OCI-LY1 (cell line): ENCODE data around the gene RAB6B.

Experiments used
- H2AFZ ChIP-seq: fragments of 200-600 bp; sonication (generic), shearing (Covaris generic); 2 replicates; pipeline ENCODE4 v1.6.0; 2014; ENCODE audit warnings: antibody characterized with exemption, mild to moderate bottlenecking, low read length
- H3F3A ChIP-seq: fragments of 200-600 bp; sonication (generic), shearing (Covaris generic); 2 replicates; pipeline ENCODE4 v1.6.0; 2014; ENCODE audit warnings: mild to moderate bottlenecking, antibody characterized with exemption, low read length, moderate library complexity; ENCODE audit not compliant: insufficient read depth
- H3K27ac ChIP-seq: fragments of 200-600 bp; sonication (generic); 2 replicates; pipeline ENCODE4 v1.5.1; 2014; ENCODE audit warnings: low read length, mixed run types, mild to moderate bottlenecking, low read depth; ENCODE audit not compliant: poor library complexity, severe bottlenecking
- H3K27me3 ChIP-seq: fragments of 200-600 bp; sonication (generic); 2 replicates; pipeline ENCODE4 v1.6.0; 2014; ENCODE audit warnings: antibody characterized with exemption, mild to moderate bottlenecking, low read length, moderate library complexity; ENCODE audit not compliant: insufficient read depth
- H3K36me3 ChIP-seq: fragments of 200-600 bp; sonication (generic); 2 replicates; pipeline ENCODE4 v1.6.1; 2014; ENCODE audit warnings: mild to moderate bottlenecking, antibody characterized with exemption, low read length, moderate library complexity, mixed read lengths; ENCODE audit not compliant: insufficient read depth
- H3K4me1 ChIP-seq: fragments of 200-600 bp; sonication (generic); 2 replicates; pipeline ENCODE4 v1.5.1; 2014; ENCODE audit warnings: mild to moderate bottlenecking, low read length, moderate library complexity; ENCODE audit not compliant: insufficient read depth, severe bottlenecking
- H3K4me2 ChIP-seq: fragments of 200-600 bp; sonication (generic), shearing (Covaris generic); 2 replicates; pipeline ENCODE4 v1.6.1; 2014; ENCODE audit warnings: low read length
- H3K4me3 ChIP-seq: fragments of 200-600 bp; sonication (generic); 2 replicates; pipeline ENCODE4 v1.5.1; 2014; ENCODE audit warnings: low read length, low read depth, mild to moderate bottlenecking, mixed read lengths; ENCODE audit not compliant: poor library complexity, severe bottlenecking
- H3K79me2 ChIP-seq: fragments of 200-600 bp; shearing (Covaris generic); 2 replicates; pipeline ENCODE4 v1.6.1; 2016; ENCODE audit warnings: mixed run types, low read length, mixed read lengths; ENCODE audit not compliant: insufficient read depth
- H3K9ac ChIP-seq: fragments of 200-600 bp; sonication (generic), shearing (Covaris generic); 2 replicates; pipeline ENCODE4 v1.6.1; 2014; ENCODE audit warnings: mild to moderate bottlenecking, low read length, mixed read lengths
- H3K9me2 ChIP-seq: fragments of 200-600 bp; sonication (generic), shearing (Covaris generic); 2 replicates; pipeline ENCODE4 v1.6.1; 2014; ENCODE audit warnings: low read depth, mild to moderate bottlenecking, low read length, mixed read lengths
- H3K9me3 ChIP-seq: fragments of 200-600 bp; shearing (Covaris generic); 2 replicates; pipeline ENCODE4 v1.6.1; 2014; ENCODE audit warnings: low read length, mixed read lengths
- H4K20me1 ChIP-seq: fragments of 200-600 bp; sonication (generic), shearing (Covaris generic); 2 replicates; pipeline ENCODE4 v1.6.0; 2016; ENCODE audit warnings: mild to moderate bottlenecking, low read length; ENCODE audit not compliant: insufficient read depth
- EZH2 ChIP-seq: fragments of 200-600 bp; sonication (generic), shearing (Covaris generic); IDR thresholded peaks from 2 replicates; pipeline ENCODE4 v1.8.0; 2017; ENCODE audit warnings: borderline replicate concordance, mixed run types, mild to moderate bottlenecking, antibody characterized with exemption, low read length, moderate library complexity, mixed read lengths
- TF ChIP-seq, protein P1 (sequence below): fragments of 200-600 bp; sonication (generic), shearing (Covaris generic); IDR thresholded peaks from 2 replicates; pipeline ENCODE4 v1.5.1; 2017; ENCODE audit warnings: mild to moderate bottlenecking, antibody characterized with exemption, low read length, moderate library complexity, mixed read lengths

RAB6B gene

DNA sequence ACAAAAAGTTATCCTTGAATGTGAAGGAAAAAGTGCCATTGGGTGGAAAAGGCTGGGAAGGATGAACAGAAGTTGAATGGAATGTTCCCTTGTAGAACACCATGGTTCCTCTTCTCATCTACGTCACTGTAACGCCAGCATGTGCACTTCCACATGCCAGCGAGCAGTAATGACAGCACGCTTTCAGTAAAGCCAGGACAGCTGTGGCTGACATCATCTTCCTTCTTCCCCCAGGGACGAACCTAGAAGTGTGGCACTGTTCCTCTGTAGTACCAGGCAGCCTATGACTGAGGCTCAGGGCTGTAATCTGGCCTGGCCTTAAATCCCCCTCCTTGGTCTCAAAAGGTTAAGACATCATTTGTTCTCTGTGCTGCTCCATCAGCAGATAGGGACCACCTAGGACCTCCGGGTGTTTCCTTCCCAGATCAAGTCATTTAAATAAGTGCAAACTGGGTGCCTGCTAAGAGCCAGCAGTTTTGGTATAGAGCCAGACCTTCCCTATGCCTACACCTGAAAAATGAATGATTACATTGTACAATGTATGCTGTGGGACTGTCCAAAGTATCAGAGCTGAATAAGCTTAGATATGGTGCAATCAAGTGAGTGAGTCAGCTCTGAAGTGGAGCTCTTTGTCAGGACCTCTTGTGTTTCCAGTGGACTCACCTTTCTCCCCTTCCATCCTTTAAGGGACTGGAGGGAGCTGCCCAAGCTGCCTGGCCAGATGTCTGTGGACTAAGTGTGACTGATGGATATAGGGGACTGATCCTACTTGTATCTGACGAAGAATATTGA lies 95.7 kb downstream of the RAB6B start:
- H3K4me3 ChIP-seq, result no peak overlapping the region
- H3K9me2 ChIP-seq, result no peaks in the 10 kb centered on the region
- no peak overlapping the region for H2AFZ ChIP-seq
- H3K27ac ChIP-seq, result no peak overlapping the region
- H3F3A ChIP-seq, result no peaks in the 10 kb centered on the region
- no peaks in the 10 kb centered on the region for H3K9me3 ChIP-seq
- no peaks in the 10 kb centered on the region for H4K20me1 ChIP-seq
- H3K9ac ChIP-seq, result no peak overlapping the region
- H3K27me3 ChIP-seq, result no peaks in the 10 kb centered on the region; the same call in 1 of the 2 replicates
- no peaks in the 10 kb centered on the region for H3K79me2 ChIP-seq
- peaks cover 3% of the 10 kb centered on the region for H3K4me1 ChIP-seq
- no peaks in the 10 kb centered on the region for H3K36me3 ChIP-seq
- no peak overlapping the region for H3K4me2 ChIP-seq
- TF ChIP-seq EZH2, result no peak
- TF ChIP-seq, protein P1, sequence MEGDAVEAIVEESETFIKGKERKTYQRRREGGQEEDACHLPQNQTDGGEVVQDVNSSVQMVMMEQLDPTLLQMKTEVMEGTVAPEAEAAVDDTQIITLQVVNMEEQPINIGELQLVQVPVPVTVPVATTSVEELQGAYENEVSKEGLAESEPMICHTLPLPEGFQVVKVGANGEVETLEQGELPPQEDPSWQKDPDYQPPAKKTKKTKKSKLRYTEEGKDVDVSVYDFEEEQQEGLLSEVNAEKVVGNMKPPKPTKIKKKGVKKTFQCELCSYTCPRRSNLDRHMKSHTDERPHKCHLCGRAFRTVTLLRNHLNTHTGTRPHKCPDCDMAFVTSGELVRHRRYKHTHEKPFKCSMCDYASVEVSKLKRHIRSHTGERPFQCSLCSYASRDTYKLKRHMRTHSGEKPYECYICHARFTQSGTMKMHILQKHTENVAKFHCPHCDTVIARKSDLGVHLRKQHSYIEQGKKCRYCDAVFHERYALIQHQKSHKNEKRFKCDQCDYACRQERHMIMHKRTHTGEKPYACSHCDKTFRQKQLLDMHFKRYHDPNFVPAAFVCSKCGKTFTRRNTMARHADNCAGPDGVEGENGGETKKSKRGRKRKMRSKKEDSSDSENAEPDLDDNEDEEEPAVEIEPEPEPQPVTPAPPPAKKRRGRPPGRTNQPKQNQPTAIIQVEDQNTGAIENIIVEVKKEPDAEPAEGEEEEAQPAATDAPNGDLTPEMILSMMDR, result no peak

GRCh38 chr3:133797396-133798105 lies 98.1 kb downstream of the RAB6B start:
- H3K4me2 ChIP-seq, result no peak overlapping the region
- H3K4me1 ChIP-seq, result no peaks in the 10 kb centered on the region
- H3K9ac ChIP-seq, result no peak overlapping the region
- no peaks in the 10 kb centered on the region; the same call in 1 of the 2 replicates for H3K27me3 ChIP-seq
- 0 out of 2 replicates have a peak, but pooled peaks cover 4% of the 10 kb centered on the region for H3K9me3 ChIP-seq
- TF ChIP-seq, protein P1, result no peak
- no peak for TF ChIP-seq EZH2
- H3K36me3 ChIP-seq, result no peaks in the 10 kb centered on the region
- no peaks in the 10 kb centered on the region for H3F3A ChIP-seq
- H3K9me2 ChIP-seq, result no peaks in the 10 kb centered on the region
- H3K27ac ChIP-seq, result no peak overlapping the region
- H3K79me2 ChIP-seq, result no peaks in the 10 kb centered on the region
- H3K4me3 ChIP-seq, result no peak overlapping the region
- H2AFZ ChIP-seq, result no peak overlapping the region
- H4K20me1 ChIP-seq, result no peaks in the 10 kb centered on the region

DNA sequence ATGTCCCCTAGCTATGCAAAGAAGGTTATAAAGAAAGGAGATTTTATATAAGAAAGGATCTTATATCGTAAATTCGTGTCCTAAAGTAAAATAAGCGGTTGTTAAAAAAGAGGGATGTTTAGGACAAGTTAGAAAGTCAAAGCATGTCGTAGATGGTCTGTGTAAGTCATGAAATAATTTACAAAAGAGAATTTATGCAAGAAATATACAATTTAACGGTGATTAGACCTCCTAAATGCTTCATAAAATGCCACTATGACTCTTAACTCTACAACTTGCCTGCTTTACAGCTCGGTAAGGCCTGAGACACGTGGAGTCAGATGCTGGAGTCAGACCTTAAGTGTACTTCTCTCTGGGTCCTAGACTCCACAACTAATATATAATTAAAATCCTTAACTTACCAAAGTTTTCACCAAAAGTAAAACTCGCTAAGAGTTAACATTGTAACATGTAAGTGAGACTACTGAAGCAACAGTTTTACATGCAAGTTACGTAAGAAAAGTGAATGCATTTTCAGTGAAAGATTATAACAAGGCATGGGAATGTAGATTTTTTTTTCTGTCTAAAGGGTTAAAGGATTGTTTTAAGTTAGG lies 103.4 kb downstream of the RAB6B start:
- Histone ChIP-seq H3K4me2 (no peak overlapping the region), H4K20me1 (no peaks in the 10 kb centered on the region), H3K9me3 (peaks cover 18% of the 10 kb centered on the region), H3F3A (no peaks in the 10 kb centered on the region), H3K27me3 (no peaks in the 10 kb centered on the region), H2AFZ (no peak overlapping the region), H3K36me3 (no peaks in the 10 kb centered on the region), H3K9me2 (no peaks in the 10 kb centered on the region), H3K4me3 (no peak overlapping the region), H3K27ac (no peak overlapping the region), H3K4me1 (no peaks in the 10 kb centered on the region), H3K79me2 (no peaks in the 10 kb centered on the region), H3K9ac (no peak overlapping the region)
- TF ChIP-seq, protein P1, result no peak
- TF ChIP-seq EZH2, result no peak
